ENCODE results near the gene SPEN. TPM values are rescaled to one million over a fixed set of nuclear protein-coding genes. Genes with fewer than 3 reads are reported as not detected.

SPEN gene
- total and polyA plus RNA-seq, 2 of the 13 experiments (the other 11 are each of a cell fraction or from before 2014, with no cell fraction given) = 4.8 to 14.0 TPM

GRCh38 chr1:15799928-15800835 lies 47.3 kb upstream of the SPEN start (continued):
- TF ChIP-seq SAFB2 (CRISPR knock-in tag; IDR thresholded peaks at IDR 0.05; ENCODE audit: borderline replicate concordance, low read depth) (peak; percentile 53; the same call in 1 of the 2 replicates), TCF7L2 (IDR thresholded peaks at IDR 0.05; ENCODE audit: low read depth, low read length) (peak; percentile 68; the same call in 1 of the 2 replicates), PHF20 (CRISPR knock-in tag; IDR thresholded peaks at IDR 0.05) (peak; percentile 35; the same call in 1 of the 2 replicates), ISL2 (CRISPR knock-in tag; IDR thresholded peaks at IDR 0.05) (peak; percentile 73), MLLT10 (CRISPR knock-in tag; IDR thresholded peaks at IDR 0.05) (no peak), JDP2 (CRISPR knock-in tag; IDR thresholded peaks at IDR 0.05; ENCODE audit: borderline replicate concordance) (no peak), ZNF20 (CRISPR knock-in tag; IDR thresholded peaks at IDR 0.05) (0 out of 2 replicates have a peak, but pooled peaks have one; percentile 47), ZBTB46 (CRISPR knock-in tag; IDR thresholded peaks at IDR 0.05; ENCODE audit: borderline replicate concordance) (no peak), CEBPG (CRISPR knock-in tag; IDR thresholded peaks at IDR 0.05) (peak; percentile 39; the same call in 1 of the 2 replicates), CREB3 (CRISPR knock-in tag; IDR thresholded peaks at IDR 0.05) (no peak), PCBP2 (optimal IDR thresholded peaks at IDR 0.05; ENCODE audit: low read depth, low read length, poor library complexity, severe bottlenecking) (no peak), ZNF263 (CRISPR knock-in tag; IDR thresholded peaks at IDR 0.05) (peak; percentile 99), RFX1 (IDR thresholded peaks at IDR 0.05) (no peak), NBN (conservative IDR thresholded peaks at IDR 0.05) (no peak), ZNF605 (CRISPR knock-in tag; IDR thresholded peaks at IDR 0.05) (peak; percentile 86), ZSCAN12 (CRISPR knock-in tag; IDR thresholded peaks at IDR 0.05) (no peak), PAWR (CRISPR knock-in tag; IDR thresholded peaks at IDR 0.05; ENCODE audit: borderline replicate concordance) (0 out of 2 replicates have a peak, but pooled peaks have one; percentile 64), ZNF562 (CRISPR knock-in tag; IDR thresholded peaks at IDR 0.05; ENCODE audit: borderline replicate concordance) (no peak), YY1 (IDR thresholded peaks at IDR 0.05; ENCODE audit: insufficient read depth, insufficient replicate concordance, low read depth, low read length) (peak; percentile 61), U2AF2 (IDR thresholded peaks at IDR 0.05; ENCODE audit: low read depth, low read length) (no peak)
- TF ChIP-seq, protein P1, sequence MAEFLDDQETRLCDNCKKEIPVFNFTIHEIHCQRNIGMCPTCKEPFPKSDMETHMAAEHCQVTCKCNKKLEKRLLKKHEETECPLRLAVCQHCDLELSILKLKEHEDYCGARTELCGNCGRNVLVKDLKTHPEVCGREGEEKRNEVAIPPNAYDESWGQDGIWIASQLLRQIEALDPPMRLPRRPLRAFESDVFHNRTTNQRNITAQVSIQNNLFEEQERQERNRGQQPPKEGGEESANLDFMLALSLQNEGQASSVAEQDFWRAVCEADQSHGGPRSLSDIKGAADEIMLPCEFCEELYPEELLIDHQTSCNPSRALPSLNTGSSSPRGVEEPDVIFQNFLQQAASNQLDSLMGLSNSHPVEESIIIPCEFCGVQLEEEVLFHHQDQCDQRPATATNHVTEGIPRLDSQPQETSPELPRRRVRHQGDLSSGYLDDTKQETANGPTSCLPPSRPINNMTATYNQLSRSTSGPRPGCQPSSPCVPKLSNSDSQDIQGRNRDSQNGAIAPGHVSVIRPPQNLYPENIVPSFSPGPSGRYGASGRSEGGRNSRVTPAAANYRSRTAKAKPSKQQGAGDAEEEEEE (CRISPR knock-in tag; IDR thresholded peaks at IDR 0.05; ENCODE audit: borderline replicate concordance) = no peak
- TF ChIP-seq, protein P2, sequence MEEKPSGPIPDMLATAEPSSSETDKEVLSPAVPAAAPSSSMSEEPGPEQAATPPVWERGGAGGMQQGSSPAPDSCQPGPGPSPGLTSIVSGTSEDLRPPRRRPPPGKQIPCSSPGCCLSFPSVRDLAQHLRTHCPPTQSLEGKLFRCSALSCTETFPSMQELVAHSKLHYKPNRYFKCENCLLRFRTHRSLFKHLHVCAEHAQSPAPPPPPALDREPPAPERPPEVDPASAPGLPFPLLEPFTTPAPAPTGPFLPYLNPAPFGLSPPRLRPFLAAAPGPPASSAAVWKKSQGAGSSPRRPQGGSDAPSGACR (CRISPR knock-in tag; IDR thresholded peaks at IDR 0.05) = no peak
- TF ChIP-seq, protein P3, sequence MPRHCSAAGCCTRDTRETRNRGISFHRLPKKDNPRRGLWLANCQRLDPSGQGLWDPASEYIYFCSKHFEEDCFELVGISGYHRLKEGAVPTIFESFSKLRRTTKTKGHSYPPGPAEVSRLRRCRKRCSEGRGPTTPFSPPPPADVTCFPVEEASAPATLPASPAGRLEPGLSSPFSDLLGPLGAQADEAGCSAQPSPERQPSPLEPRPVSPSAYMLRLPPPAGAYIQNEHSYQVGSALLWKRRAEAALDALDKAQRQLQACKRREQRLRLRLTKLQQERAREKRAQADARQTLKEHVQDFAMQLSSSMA (CRISPR knock-in tag; IDR thresholded peaks at IDR 0.05) = no peak
